HTERT RPE-1 (cell line): ENCODE data around the gene NEK6.

Experiments
- in situ Hi-C: fragments of 300-500 bp; cut with MboI; formaldehyde crosslinking; loops from 4 replicates; pipeline ENCODE4 v1.14.3; 2020; ENCODE audit warnings: low sequenced_read_pairs

Gene NEK6

DNA sequence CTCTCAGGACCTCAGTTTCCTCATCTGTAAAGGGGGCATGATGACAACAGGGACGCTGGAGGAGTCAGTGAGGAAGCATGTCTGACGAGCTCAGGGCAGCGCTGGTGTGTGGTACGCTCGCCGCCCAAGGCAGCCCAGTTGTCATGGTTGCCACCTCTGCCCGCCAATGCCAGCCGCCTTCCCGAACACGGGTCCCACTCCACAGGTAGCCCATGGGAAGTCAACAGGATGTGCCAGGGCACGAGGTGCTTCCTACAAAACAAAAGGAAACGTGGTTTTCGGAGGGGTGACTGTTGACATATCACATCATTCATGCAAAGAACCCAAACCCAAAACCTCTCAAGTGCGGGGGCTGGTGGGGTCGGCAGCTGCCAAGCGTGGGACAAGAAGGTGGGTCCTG, 58.1 kb downstream of the NEK6 start:
- in situ Hi-C loops, result no loop called here

DNA sequence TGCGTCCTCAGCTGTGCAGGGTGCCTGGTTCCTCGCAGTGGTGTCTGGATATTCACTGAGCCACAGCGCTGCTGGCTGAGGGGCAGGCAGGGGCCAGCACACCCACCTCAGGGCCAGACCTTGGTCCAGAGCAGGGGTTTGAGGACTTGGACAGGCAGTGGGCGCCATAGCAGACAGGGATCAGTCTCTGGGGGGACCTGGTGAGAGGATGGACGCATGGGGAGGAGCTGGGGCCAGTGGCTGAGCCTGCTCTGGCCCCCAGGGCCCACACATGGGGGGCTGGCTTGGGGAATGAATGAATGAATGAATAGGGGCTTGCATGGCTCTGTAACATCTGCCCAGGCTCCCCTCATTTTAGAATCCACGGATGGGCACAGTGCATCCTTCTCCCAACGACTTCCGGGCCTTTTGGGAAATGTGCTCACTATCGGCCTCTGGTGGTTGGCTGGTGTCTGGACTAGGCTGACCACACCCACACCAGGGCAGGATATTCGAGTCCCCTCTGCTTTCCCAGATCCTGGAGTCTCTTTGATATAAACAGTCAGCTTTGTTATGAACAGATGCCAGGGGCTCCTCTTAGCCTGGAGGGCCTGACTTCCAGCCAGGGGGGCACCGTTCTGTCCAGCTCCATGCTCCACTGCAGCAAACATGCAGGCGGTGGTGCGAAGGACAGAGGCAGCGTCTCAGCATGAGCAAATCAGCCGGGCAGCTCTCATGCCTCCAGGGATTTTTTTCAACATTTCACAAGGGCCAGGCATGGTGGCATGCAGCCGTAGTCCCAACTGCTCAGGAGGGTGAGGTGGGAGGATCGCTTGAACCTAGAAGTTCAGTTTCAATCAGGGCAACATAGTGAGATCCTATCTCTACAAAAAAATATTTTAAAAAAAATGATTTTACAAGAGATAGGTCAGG, 62.6 kb downstream of the NEK6 start:
- in situ Hi-C loops, result no loop called here

DNA sequence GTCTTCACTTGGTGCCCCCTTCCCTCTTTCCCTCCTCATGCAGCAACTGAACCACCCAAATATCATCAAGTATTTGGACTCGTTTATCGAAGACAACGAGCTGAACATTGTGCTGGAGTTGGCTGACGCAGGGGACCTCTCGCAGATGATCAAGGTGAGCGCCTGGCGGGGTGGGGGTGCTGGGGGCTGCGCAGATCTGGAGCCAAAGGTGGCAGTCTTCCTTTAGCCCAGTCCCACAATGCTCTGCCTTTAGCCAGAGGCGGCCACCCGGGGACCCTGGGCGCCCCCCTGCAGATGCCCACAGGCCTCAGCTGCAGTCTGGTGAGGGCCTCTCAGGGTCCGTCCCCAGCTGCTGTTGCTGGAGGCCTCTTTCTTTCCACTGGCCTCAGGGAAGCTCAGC, 63.7 kb downstream of the NEK6 start:
- in situ Hi-C loops, result no loop called here

- in situ Hi-C loops, result no loop called here
These were observed 64.2 kb downstream of the NEK6 start for GRCh38 chr9:124321935-124322334.

- in situ Hi-C loops, result no loop called here
These were observed 65.1 kb downstream of the NEK6 start for GRCh38 chr9:124322618-124323432.

DNA sequence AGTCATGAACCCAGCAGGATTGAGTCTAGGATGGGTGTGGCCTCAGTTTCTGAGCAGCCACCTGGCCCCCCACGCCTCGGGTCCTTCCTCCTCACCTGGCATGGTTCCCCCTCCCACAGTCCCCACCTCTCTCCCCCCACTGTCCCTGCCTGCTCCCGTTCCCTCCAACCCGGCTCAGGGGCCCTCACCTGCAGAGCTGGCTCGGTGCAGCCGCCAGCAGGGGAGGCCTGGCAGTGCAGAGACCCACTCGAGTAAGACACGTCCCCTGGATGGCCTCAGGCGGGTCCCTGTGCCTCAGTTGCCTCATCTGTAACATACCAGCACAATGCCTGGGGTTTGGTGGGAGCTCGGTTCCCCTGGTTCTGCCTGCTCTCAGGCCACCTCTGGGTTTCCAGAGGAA, 66.2 kb downstream of the NEK6 start:
- in situ Hi-C loops, result no loop called here

DNA sequence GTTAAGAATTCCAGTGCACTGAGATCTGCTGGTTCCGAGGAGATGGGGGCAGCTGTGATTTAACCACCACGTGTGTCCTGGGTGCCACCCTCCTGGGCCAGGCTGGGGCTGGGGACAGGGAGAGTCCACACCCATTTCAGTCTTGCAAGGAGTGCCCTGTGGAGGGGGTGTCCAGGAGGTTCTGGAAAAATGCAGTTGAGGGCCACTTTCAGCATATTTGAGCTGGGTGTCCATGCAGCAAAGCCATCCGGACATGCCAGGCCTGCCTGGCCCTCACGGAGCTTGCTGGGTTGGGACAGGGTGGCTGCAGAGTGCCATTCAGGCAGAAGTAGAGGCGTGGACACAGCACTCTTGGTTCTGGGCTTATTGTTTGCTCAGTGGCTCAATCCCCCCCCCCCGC, 68.1 kb downstream of the NEK6 start:
- in situ Hi-C loops, result no loop called here

GRCh38 chr9:124326378-124326777, 68.6 kb downstream of the NEK6 start:
- in situ Hi-C loops, result no loop called here

DNA sequence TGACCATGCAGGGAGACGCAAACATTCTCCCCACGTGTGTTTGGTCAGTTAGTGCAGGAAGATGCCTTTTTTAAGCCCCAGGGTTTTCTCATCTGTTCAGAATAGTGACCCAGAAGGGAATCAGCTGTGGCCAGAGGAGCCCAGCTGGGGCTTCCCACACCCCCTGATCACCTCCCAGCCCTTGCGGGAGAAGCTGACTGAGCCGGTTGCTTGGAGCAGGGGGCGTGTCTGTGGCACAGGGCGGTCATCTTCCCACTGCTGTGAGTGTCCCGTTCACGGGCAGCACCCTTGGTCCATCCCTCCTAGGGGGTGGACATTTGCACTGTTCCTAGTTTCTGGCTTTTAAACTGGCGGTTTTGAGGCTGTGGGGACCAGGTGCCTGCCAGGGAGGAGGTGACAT, 69.7 kb downstream of the NEK6 start:
- in situ Hi-C loops, result no loop called here

- in situ Hi-C loops, result no loop called here
These were observed 70.5 kb downstream of the NEK6 start for GRCh38 chr9:124328285-124328684.

DNA sequence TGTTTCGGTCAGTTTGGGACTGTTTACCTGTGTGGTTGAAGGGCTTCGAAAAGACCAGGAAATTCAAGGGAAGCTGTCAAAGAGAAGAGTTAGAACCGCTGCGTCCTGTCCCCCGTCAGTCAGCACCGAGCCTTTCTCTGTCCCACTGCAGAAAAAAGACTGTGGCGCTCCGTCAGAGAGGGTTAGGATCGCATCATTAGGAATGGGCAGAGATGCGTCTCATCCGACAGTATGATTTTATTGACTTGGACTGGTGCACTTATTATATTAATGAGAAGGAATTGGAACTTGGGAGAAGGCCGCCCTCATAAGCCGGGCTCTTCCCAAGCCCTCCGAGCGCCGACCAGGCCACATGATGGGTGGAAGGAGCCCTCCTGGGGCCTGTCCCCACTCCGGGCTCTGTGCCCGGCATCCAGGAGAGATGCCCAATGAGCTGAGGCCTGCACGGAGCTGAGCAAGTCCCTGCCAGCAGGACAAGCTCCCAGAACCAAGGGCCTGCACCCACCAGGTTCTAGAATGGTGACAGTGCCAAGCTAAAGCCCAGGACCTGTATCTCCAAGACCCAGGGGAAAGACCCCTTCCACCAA, 71.5 kb downstream of the NEK6 start:
- in situ Hi-C loops, result no loop called here

GRCh38 chr9:124330011-124330697, 72.4 kb downstream of the NEK6 start:
- in situ Hi-C loops, result no loop called here

DNA sequence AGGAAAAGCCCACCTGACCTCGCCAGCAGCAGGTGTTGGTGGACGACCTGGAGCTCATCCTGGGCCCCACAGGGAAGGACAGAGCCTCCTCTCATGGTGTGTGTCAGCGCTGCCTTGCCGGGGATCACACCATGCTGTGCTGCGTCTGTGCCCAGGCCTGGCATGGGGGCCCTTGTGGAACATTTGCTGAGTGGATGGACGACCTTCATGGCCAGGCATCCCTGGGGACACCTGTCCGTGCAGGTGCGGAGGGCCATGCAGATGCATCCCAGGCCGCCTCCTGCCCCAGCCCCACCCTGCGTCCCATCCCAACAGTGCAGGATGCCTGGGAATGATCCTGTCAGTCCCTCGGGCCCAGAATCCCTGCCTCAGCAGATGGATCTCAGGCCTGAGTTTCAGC, 73.8 kb downstream of the NEK6 start:
- in situ Hi-C loops, result no loop called here

GRCh38 chr9:124332361-124333202, 74.8 kb downstream of the NEK6 start:
- in situ Hi-C loops, result no loop called here

GRCh38 chr9:124333203-124333579, 75.4 kb downstream of the NEK6 start:
- in situ Hi-C loops, result no loop called here

- in situ Hi-C loops, result no loop called here
These were observed 77.0 kb downstream of the NEK6 start for GRCh38 chr9:124334568-124335319.

- in situ Hi-C loops, result no loop called here
These were observed 77.6 kb downstream of the NEK6 start for GRCh38 chr9:124335320-124335707.

DNA sequence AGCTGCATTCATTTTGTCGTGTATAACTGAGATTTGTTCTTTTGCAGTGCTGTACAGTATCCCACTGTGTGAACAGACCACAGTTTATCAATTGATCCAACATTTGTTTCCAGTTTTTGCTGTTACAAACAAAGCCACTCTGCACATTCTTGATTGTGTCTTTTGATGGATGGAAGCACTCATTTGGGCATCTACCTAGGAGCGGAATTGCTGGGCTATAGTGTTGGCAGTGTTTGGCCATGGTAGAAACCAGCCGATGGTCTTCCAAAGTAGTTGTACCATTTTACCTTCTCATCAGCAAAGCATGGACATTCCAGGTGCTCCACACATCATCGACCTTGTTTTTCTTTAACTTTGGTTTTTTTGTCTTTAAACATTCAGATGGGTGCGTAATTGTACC, 79.8 kb downstream of the NEK6 start:
- in situ Hi-C loops, result no loop called here

GRCh38 chr9:124339603-124340146, 81.9 kb downstream of the NEK6 start:
- in situ Hi-C loops, result no loop called here
